HepG2 (cell line): Measurements from ENCODE around the gene LBX2.

Source experiments
- CTCF ChIP-seq: sonication (generic); formaldehyde crosslinking; IDR thresholded peaks from 2 replicates; pipeline ENCODE4 v1.5.0; 2020; ENCODE audit warnings: mild to moderate bottlenecking, missing genetic modification reagents, moderate library complexity
- FOXC1 ChIP-seq: sonication (generic); formaldehyde crosslinking; IDR thresholded peaks from 2 replicates; pipeline ENCODE4 v1.8.0; 2022; ENCODE audit warnings: mild to moderate bottlenecking, missing genetic modification reagents, borderline replicate concordance
- GTF3A ChIP-seq: sonication (generic); formaldehyde crosslinking; conservative IDR thresholded peaks from 2 replicates; pipeline ENCODE4 v1.4.0; 2020; ENCODE audit warnings: mild to moderate bottlenecking, missing genetic modification reagents
- MLXIP ChIP-seq: sonication (generic); formaldehyde crosslinking; IDR thresholded peaks from 2 replicates; pipeline ENCODE4 v1.9.0; 2021; ENCODE audit warnings: missing genetic modification reagents, borderline replicate concordance
- PATZ1 ChIP-seq: sonication (generic); formaldehyde crosslinking; IDR thresholded peaks from 2 replicates; pipeline ENCODE4 v1.4.0; 2020; ENCODE audit warnings: missing genetic modification reagents
- RARA ChIP-seq: IDR thresholded peaks from 2 replicates; pipeline ENCODE4 v1.6.1; 2016; ENCODE audit warnings: missing genetic modification reagents, missing compliant biosample characterization
- REST ChIP-seq, 2 experiments: IDR thresholded peaks; 2 replicates each; pipeline ENCODE4 v1.6.1; 2011 to 2012; ENCODE audit warnings: low read length in 2 of 2, borderline replicate concordance in 1 of 2, low read depth in 1 of 2, mild to moderate bottlenecking in 1 of 2, moderate library complexity in 1 of 2
- RFX5 ChIP-seq: IDR thresholded peaks from 2 replicates; pipeline ENCODE4 v1.6.1; 2011; ENCODE audit warnings: low read depth, low read length, improper control_type of control experiment
- ZNF281 ChIP-seq: sonication (generic); formaldehyde crosslinking; IDR thresholded peaks from 2 replicates; pipeline ENCODE4 v1.4.0; 2020; ENCODE audit warnings: missing genetic modification reagents, borderline replicate concordance
- ZNF318 ChIP-seq: sonication (generic); formaldehyde crosslinking; IDR thresholded peaks from 2 replicates; pipeline ENCODE4 v1.4.0; 2020; ENCODE audit warnings: mild to moderate bottlenecking, missing genetic modification reagents
- ZNF33A ChIP-seq: sonication (generic); formaldehyde crosslinking; IDR thresholded peaks from 2 replicates; pipeline ENCODE4 v1.5.1; 2020; ENCODE audit warnings: missing genetic modification reagents, mild to moderate bottlenecking, moderate library complexity, borderline replicate concordance
- ZNF556 ChIP-seq: sonication (generic); formaldehyde crosslinking; IDR thresholded peaks from 2 replicates; pipeline ENCODE4 v1.4.0; 2020; ENCODE audit warnings: mild to moderate bottlenecking, missing genetic modification reagents, borderline replicate concordance
- ZNF737 ChIP-seq: sonication (generic); formaldehyde crosslinking; IDR thresholded peaks from 2 replicates; pipeline ENCODE4 v1.5.0; 2020; ENCODE audit warnings: missing genetic modification reagents, mild to moderate bottlenecking, borderline replicate concordance

GRCh38 chr2:74472945-74473258, 26.5 kb downstream of the LBX2 start:
- TF ChIP-seq CTCF (CRISPR knock-in tag) (no peak), PATZ1 (CRISPR knock-in tag) (no peak), ZNF318 (CRISPR knock-in tag) (no peak), ZNF33A (no peak), MLXIP (CRISPR knock-in tag) (no peak), ZNF737 (CRISPR knock-in tag) (no peak), ZNF556 (CRISPR knock-in tag) (no peak), REST (IDR thresholded peaks at IDR 0.05; ENCODE audit: borderline replicate concordance in 1 of 2, low read depth in 1 of 2, low read length in 2 of 2) (no peak), RARA (CRISPR knock-in tag) (no peak), FOXC1 (CRISPR knock-in tag) (no peak), ZNF281 (no peak), RFX5 (no peak), GTF3A (CRISPR knock-in tag) (no peak)
